Neural progenitor cell (in vitro differentiated cells): ENCODE data around the gene RNF31. TPM values are rescaled to one million over a fixed set of nuclear protein-coding genes. Genes with fewer than 3 reads are reported as not detected.

Source experiments
- DNase-seq: peaks from one replicate; pipeline ENCODE4 v3.0.0-alpha.2; 2016; ENCODE audit warnings: low spot score
- H2AFZ ChIP-seq: fragments of 200-600 bp; sonication (generic); replicated peaks from 2 replicates; pipeline ENCODE4 v1.6.1; 2016; ENCODE audit warnings: antibody characterized with exemption
- H3F3A ChIP-seq: fragments of 200-600 bp; sonication (generic); 2 replicates; pipeline ENCODE4 v1.6.1; 2016; ENCODE audit warnings: antibody characterized with exemption, low read depth
- H3K27ac ChIP-seq: fragments of 200-600 bp; sonication (generic); 2 replicates; pipeline ENCODE4 v1.5.1; 2016; ENCODE audit warnings: mild to moderate bottlenecking
- H3K27me3 ChIP-seq: fragments of 200-600 bp; sonication (generic); 2 replicates; pipeline ENCODE4 v1.6.1; 2016; ENCODE audit warnings: mild to moderate bottlenecking, moderate library complexity
- H3K36me3 ChIP-seq: fragments of 200-600 bp; sonication (generic); 2 replicates; pipeline ENCODE4 v1.5.1; 2016
- H3K4me1 ChIP-seq: fragments of 200-600 bp; sonication (generic); 2 replicates; pipeline ENCODE4 v1.6.1; 2016; ENCODE audit warnings: mixed run types
- H3K4me2 ChIP-seq: fragments of 200-600 bp; sonication (generic); 2 replicates; pipeline ENCODE4 v1.6.1; 2016
- H3K4me3 ChIP-seq: fragments of 200-600 bp; sonication (generic); 2 replicates; pipeline ENCODE4 v1.5.1; 2016
- H3K79me2 ChIP-seq: fragments of 200-600 bp; sonication (generic); 2 replicates; pipeline ENCODE4 v1.6.1; 2016; ENCODE audit warnings: low read depth
- H3K9ac ChIP-seq: fragments of 200-600 bp; sonication (generic); 2 replicates; pipeline ENCODE4 v1.6.1; 2016
- H3K9me3 ChIP-seq: fragments of 200-600 bp; sonication (generic); 2 replicates; pipeline ENCODE4 v1.5.1; 2016; ENCODE audit warnings: low read depth
- H4K20me1 ChIP-seq: fragments of 200-600 bp; sonication (generic); 2 replicates; pipeline ENCODE4 v1.6.1; 2016; ENCODE audit warnings: low read depth
- H3K27ac Mint-ChIP-seq: 3 replicates; pipeline ENCODE4 v1.8.0; 2021; ENCODE audit warnings: mixed read lengths
- H3K27me3 Mint-ChIP-seq: 2 replicates; pipeline ENCODE4 v1.8.0; 2022; ENCODE audit warnings: low read depth, mild to moderate bottlenecking, inconsistent platforms, moderate library complexity, mixed read lengths; ENCODE audit not compliant: insufficient read depth
- H3K36me3 Mint-ChIP-seq: 3 replicates; pipeline ENCODE4 v1.8.0; 2021; ENCODE audit warnings: mixed read lengths
- H3K4me1 Mint-ChIP-seq: 3 replicates; pipeline ENCODE4 v1.8.0; 2021; ENCODE audit warnings: mixed read lengths
- H3K4me3 Mint-ChIP-seq: 3 replicates; pipeline ENCODE4 v1.8.0; 2021; ENCODE audit warnings: mild to moderate bottlenecking, moderate library complexity, mixed read lengths
- H3K9me3 Mint-ChIP-seq: 3 replicates; pipeline ENCODE4 v1.8.0; 2020; ENCODE audit warnings: mixed read lengths
- EZH2 ChIP-seq: fragments of 200-600 bp; sonication (generic); IDR thresholded peaks from 2 replicates; pipeline ENCODE4 v1.6.1; 2017; ENCODE audit warnings: antibody characterized with exemption, mild to moderate bottlenecking, moderate library complexity
- EZH2phosphoT487 ChIP-seq: fragments of 200-600 bp; sonication (generic); IDR thresholded peaks from 2 replicates; pipeline ENCODE4 v1.6.1; 2017; ENCODE audit warnings: antibody characterized with exemption
- total RNA-seq: library from RNA; depleted of rRNA; stranded (reverse); fragments of >200 nt; gene quantifications from 2 replicates; pipeline ENCODE4 v1.2.3, GENCODE V29; 2015; ENCODE audit warnings: low replicate concordance
- TF ChIP-seq, protein P1 (sequence below): fragments of 200-600 bp; sonication (generic); IDR thresholded peaks from 2 replicates; pipeline ENCODE4 v1.5.1; 2017; ENCODE audit warnings: antibody characterized with exemption, mild to moderate bottlenecking

Gene RNF31
- total RNA-seq, 1 donor from 2014 or later, result 28.8 TPM

GRCh38 chr14:24186831-24187538 is 39.7 kb downstream of the RNF31 start:
- Histone ChIP-seq H3K79me2 (peaks cover 15% of the 10 kb centered on the region), H4K20me1 (peaks cover 12% of the 10 kb centered on the region), H3K27ac (no peak overlapping the region), H2AFZ (no peak overlapping the region), H3K4me3 (no peak overlapping the region), H3K4me1 (peaks cover 6% of the 10 kb centered on the region), H3K9ac (no peak overlapping the region), H3F3A (peaks cover 19% of the 10 kb centered on the region), H3K27me3 (no peaks in the 10 kb centered on the region), H3K9me3 (no peaks in the 10 kb centered on the region), H3K36me3 (no peaks in the 10 kb centered on the region), H3K4me2 (no peak overlapping the region)
- no peak for DNase-seq
- no peaks in the 10 kb centered on the region for H3K9me3 Mint-ChIP-seq
- peak overlapping the region; percentile 88 for H3K4me3 Mint-ChIP-seq
- no peak for TF ChIP-seq EZH2
- no peak for TF ChIP-seq EZH2phosphoT487
- TF ChIP-seq, protein P1, sequence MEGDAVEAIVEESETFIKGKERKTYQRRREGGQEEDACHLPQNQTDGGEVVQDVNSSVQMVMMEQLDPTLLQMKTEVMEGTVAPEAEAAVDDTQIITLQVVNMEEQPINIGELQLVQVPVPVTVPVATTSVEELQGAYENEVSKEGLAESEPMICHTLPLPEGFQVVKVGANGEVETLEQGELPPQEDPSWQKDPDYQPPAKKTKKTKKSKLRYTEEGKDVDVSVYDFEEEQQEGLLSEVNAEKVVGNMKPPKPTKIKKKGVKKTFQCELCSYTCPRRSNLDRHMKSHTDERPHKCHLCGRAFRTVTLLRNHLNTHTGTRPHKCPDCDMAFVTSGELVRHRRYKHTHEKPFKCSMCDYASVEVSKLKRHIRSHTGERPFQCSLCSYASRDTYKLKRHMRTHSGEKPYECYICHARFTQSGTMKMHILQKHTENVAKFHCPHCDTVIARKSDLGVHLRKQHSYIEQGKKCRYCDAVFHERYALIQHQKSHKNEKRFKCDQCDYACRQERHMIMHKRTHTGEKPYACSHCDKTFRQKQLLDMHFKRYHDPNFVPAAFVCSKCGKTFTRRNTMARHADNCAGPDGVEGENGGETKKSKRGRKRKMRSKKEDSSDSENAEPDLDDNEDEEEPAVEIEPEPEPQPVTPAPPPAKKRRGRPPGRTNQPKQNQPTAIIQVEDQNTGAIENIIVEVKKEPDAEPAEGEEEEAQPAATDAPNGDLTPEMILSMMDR, result no peak
- H3K4me1 Mint-ChIP-seq, result peaks cover 19% of the 10 kb centered on the region
- peaks cover 3% of the 10 kb centered on the region for H3K27me3 Mint-ChIP-seq
- peaks cover 23% of the 10 kb centered on the region for H3K36me3 Mint-ChIP-seq
- H3K27ac Mint-ChIP-seq, result no peak overlapping the region

- peaks cover 6% of the 10 kb centered on the region for H3K4me1 ChIP-seq
- Mint-ChIP-seq H3K9me3 (no peaks in the 10 kb centered on the region), H3K4me1 (peaks cover 19% of the 10 kb centered on the region), H3K27ac (no peak overlapping the region), H3K27me3 (peaks cover 3% of the 10 kb centered on the region), H3K36me3 (peaks cover 24% of the 10 kb centered on the region), H3K4me3 (peak overlapping the region; percentile 88)
- no peak for DNase-seq
- H3K27me3 ChIP-seq, result no peaks in the 10 kb centered on the region
- no peak overlapping the region for H3K27ac ChIP-seq
- no peaks in the 10 kb centered on the region for H3K36me3 ChIP-seq
- H3K4me2 ChIP-seq, result peak overlapping the region; percentile 87
- peak overlapping the region; percentile 40 for H3K9ac ChIP-seq
- peaks cover 15% of the 10 kb centered on the region for H3K79me2 ChIP-seq
- peaks cover 12% of the 10 kb centered on the region for H4K20me1 ChIP-seq
- no peaks in the 10 kb centered on the region for H3K9me3 ChIP-seq
- H3K4me3 ChIP-seq, result peak overlapping the region; percentile 65
- TF ChIP-seq EZH2phosphoT487, result no peak
- TF ChIP-seq, protein P1, result no peak
- TF ChIP-seq EZH2, result no peak
- no peak overlapping the region for H2AFZ ChIP-seq
- peaks cover 19% of the 10 kb centered on the region for H3F3A ChIP-seq
Measured at GRCh38 chr14:24187539-24187915, 40.2 kb downstream of the RNF31 start.

GRCh38 chr14:24188251-24189058 is 41.2 kb downstream of the RNF31 start, which contains the start of gene IPO4:
TSS of gene IPO4 (minus strand) at chr14:24188816. CDS start at chr14:24188787, 29 bp downstream.
- H4K20me1 ChIP-seq, result peaks cover 12% of the 10 kb centered on the region

More at GRCh38 chr14:24188251-24189058, 41.2 kb downstream of the RNF31 start, which contains the start of gene IPO4:
- peaks cover 4% of the 10 kb centered on the region for H3K27me3 Mint-ChIP-seq
- Histone ChIP-seq H3F3A (peaks cover 19% of the 10 kb centered on the region), H3K4me1 (peaks cover 6% of the 10 kb centered on the region), H2AFZ (peak within 1 kb of the TSS; percentile 20), H3K27me3 (no peaks in the 10 kb centered on the region), H3K4me2 (peak within 1 kb of the TSS; percentile 87), H3K27ac (no peak within 1 kb of the TSS), H3K36me3 (no peaks in the 10 kb centered on the region), H3K9me3 (no peaks in the 10 kb centered on the region), H3K9ac (peak within 1 kb of the TSS; percentile 40), H3K4me3 (peak within 1 kb of the TSS; percentile 65), H3K79me2 (peaks cover 15% of the 10 kb centered on the region)
- peaks cover 26% of the 10 kb centered on the region for H3K36me3 Mint-ChIP-seq
- TF ChIP-seq EZH2phosphoT487 (no peak), EZH2 (no peak)
- TF ChIP-seq, protein P1, result no peak
- peaks cover 19% of the 10 kb centered on the region for H3K4me1 Mint-ChIP-seq
- peak within 1 kb of the TSS; percentile 76 for H3K27ac Mint-ChIP-seq
- H3K9me3 Mint-ChIP-seq, result no peaks in the 10 kb centered on the region
- DNase-seq, result peak; percentile 99
- peak within 1 kb of the TSS; percentile 88 for H3K4me3 Mint-ChIP-seq
